Lower leg skin (tissue), 4 donors: Measurements from ENCODE around the gene GIT1. TPM values are rescaled to one million over a fixed set of nuclear protein-coding genes. Genes with fewer than 3 reads are reported as not detected.

Source experiments
- DNase-seq, 2 donors: peaks; one replicate each; pipeline ENCODE4 v3.0.0-alpha.2; 2019; ENCODE audit warnings: low spot score in 2 of 2
- H3K4me3 ChIP-seq: fragments of 200-600 bp; sonication (generic); 2 replicates; pipeline ENCODE4 v1.5.1; 2017; ENCODE audit warnings: mild to moderate bottlenecking, low read depth; ENCODE audit not compliant: poor library complexity, severe bottlenecking
- CTCF ChIP-seq, 3 donors: fragments of 450-650 bp; IDR thresholded peaks; one replicate each; pipeline ENCODE4 v1.5.1; 2016; ENCODE audit warnings: antibody characterized with exemption in 3 of 3, mild to moderate bottlenecking in 3 of 3, moderate library complexity in 2 of 3
- POLR2A ChIP-seq, 2 donors: fragments of 450-650 bp; IDR thresholded peaks; one replicate each; pipeline ENCODE4 v1.6.1; 2016 to 2017; ENCODE audit warnings: antibody characterized with exemption in 2 of 2, mild to moderate bottlenecking in 1 of 2, moderate library complexity in 1 of 2
- WGBS, 2 donors: methylation state at CpG; one replicate each; pipeline ENCODE4 v1.1.5; 2018; 5-methylcytosine and 5-hydroxymethylcytosine counted together
- intact Hi-C: fragments of 100-400 bp; cut with DNase I; formaldehyde crosslinking; loops from one replicate; pipeline ENCODE4 v1.15.0; 2023; ENCODE audit warnings: low total_unique reads
- total RNA-seq, 4 donors: library from RNA; depleted of rRNA; stranded (reverse); fragments of >200 nt; gene quantifications; one replicate each; pipeline ENCODE4 v1.1.0, GENCODE V29; 2016

GIT1 gene
- total RNA-seq, 4 donors from 2014 or later, result 44.0 to 67.1 (median 51.3) TPM

GRCh38 chr17:29613856-29614255 lies 24.4 kb upstream of the GIT1 start:
- no peak for DNase-seq
- intact Hi-C loops, result loop anchor here (5.0 kb wide), 1 partner anchor 37 kb away; no protein-coding TSS in a partner anchor
- TF ChIP-seq POLR2A (IDR thresholded peaks at IDR 0.05) (no peak), CTCF (IDR thresholded peaks at IDR 0.05) (no peak)
- H3K4me3 ChIP-seq, result no peak overlapping the region
- 18 to 35% methylated on average over 13 of the region's 13 CpGs for WGBS, 2 donors

- peak; percentile 91 to 99 for DNase-seq
- TF ChIP-seq CTCF (IDR thresholded peaks at IDR 0.05) (peak in 1 of 3 donors; percentile 46), POLR2A (IDR thresholded peaks at IDR 0.05) (no peak)
- WGBS, 2 donors, result 0% methylated on average over 7 to 11 of the region's 50 CpGs
- no peak overlapping the region for H3K4me3 ChIP-seq
- intact Hi-C loops, result loop anchor here (5.0 kb wide), 1 partner anchor 36 kb away; no protein-coding TSS in a partner anchor
Measured at GRCh38 chr17:29613352-29613837, 23.9 kb upstream of the GIT1 start.

- TF ChIP-seq CTCF (IDR thresholded peaks at IDR 0.05) (no peak), POLR2A (IDR thresholded peaks at IDR 0.05) (no peak)
- WGBS, 2 donors, result 77 to 82% methylated on average over 50 to 73 of the region's 85 CpGs
- no peak for DNase-seq
- no peak overlapping the region for H3K4me3 ChIP-seq
- intact Hi-C loops, result loop anchor here (5.0 kb wide), 1 partner anchor 35 kb away; no protein-coding TSS in a partner anchor
Measured at GRCh38 chr17:29612404-29613280, 23.2 kb upstream of the GIT1 start.

- H3K4me3 ChIP-seq, result no peak overlapping the region
- WGBS, 2 donors, result 96 to 97% methylated on average over 12 of the region's 12 CpGs
- no peak for DNase-seq
- TF ChIP-seq POLR2A (IDR thresholded peaks at IDR 0.05) (no peak), CTCF (IDR thresholded peaks at IDR 0.05) (no peak)
- intact Hi-C loops, result loop anchor here (5.0 kb wide), 1 partner anchor 35 kb away; no protein-coding TSS in a partner anchor
Measured at GRCh38 chr17:29612094-29612403, 22.6 kb upstream of the GIT1 start.

GRCh38 chr17:29611351-29612093 lies 22.1 kb upstream of the GIT1 start:
- TF ChIP-seq POLR2A (IDR thresholded peaks at IDR 0.05), result no peak
- TF ChIP-seq CTCF (IDR thresholded peaks at IDR 0.05), result no peak
- H3K4me3 ChIP-seq, result no peak overlapping the region
- WGBS, 2 donors, result 95 to 97% methylated on average over 9 to 10 of the region's 11 CpGs
- intact Hi-C loops, result loop anchor here (5.0 kb wide), 1 partner anchor 34 kb away; no protein-coding TSS in a partner anchor
- DNase-seq, result no peak
